Retina (tissue), 1 donor: ENCODE results near the gene AFF2.
A peak's percentile ranks its signal among the peaks of the same experiment; 100 is the strongest.

Source experiments
- DNase-seq: peaks from one replicate; pipeline ENCODE4 v3.0.0-alpha.2; 2016

The AFF2 gene

GRCh38 chrX:148500423-148501385 is at the start of gene AFF2:
AFF2 (plus strand) TSS chrX:148500617; CDS start chrX:148501098, 481 bp downstream.
- DNase-seq: peak; percentile 77

GRCh38 chrX:148457279-148457678 is 43.1 kb upstream of the AFF2 start:
- DNase-seq: no peak

GRCh38 chrX:148459343-148459742 is 41.1 kb upstream of the AFF2 start:
- DNase-seq: no peak

- no peak for DNase-seq
Measured at GRCh38 chrX:148466292-148466691, 34.1 kb upstream of the AFF2 start.

GRCh38 chrX:148470324-148470723 is 30.1 kb upstream of the AFF2 start:
- no peak for DNase-seq

- no peak for DNase-seq
Measured at GRCh38 chrX:148474030-148474429, 26.4 kb upstream of the AFF2 start.

- DNase-seq: no peak
Measured at GRCh38 chrX:148492057-148492456, 8.4 kb upstream of the AFF2 start.

GRCh38 chrX:148495176-148495575 is 5.2 kb upstream of the AFF2 start:
- DNase-seq: no peak

GRCh38 chrX:148498067-148498466 is 2.4 kb upstream of the AFF2 start:
- DNase-seq: no peak

- no peak for DNase-seq
Measured at GRCh38 chrX:148499638-148500422, 587 bp upstream of the AFF2 start.

GRCh38 chrX:148501386-148502066 is 1.1 kb downstream of the AFF2 start:
- DNase-seq: peak; percentile 27

- DNase-seq: peak; percentile 47
Measured at GRCh38 chrX:148504506-148504905, 4.1 kb downstream of the AFF2 start.

GRCh38 chrX:148507418-148507817 is 7.0 kb downstream of the AFF2 start:
- DNase-seq: no peak

- DNase-seq: no peak
Measured at GRCh38 chrX:148512453-148512852, 12.0 kb downstream of the AFF2 start.

GRCh38 chrX:148513661-148514060 is 13.2 kb downstream of the AFF2 start:
- DNase-seq: no peak

GRCh38 chrX:148517176-148517575 is 16.8 kb downstream of the AFF2 start:
- no peak for DNase-seq

- DNase-seq: no peak
Measured at GRCh38 chrX:148522006-148522405, 21.6 kb downstream of the AFF2 start.

GRCh38 chrX:148523303-148524080 is 23.1 kb downstream of the AFF2 start:
- DNase-seq: no peak

GRCh38 chrX:148530464-148531077 is 30.2 kb downstream of the AFF2 start:
- no peak for DNase-seq

GRCh38 chrX:148534291-148534690 is 33.9 kb downstream of the AFF2 start:
- no peak for DNase-seq

- DNase-seq: no peak
Measured at GRCh38 chrX:148535639-148536038, 35.2 kb downstream of the AFF2 start.

- DNase-seq: no peak
Measured at GRCh38 chrX:148536961-148537360, 36.5 kb downstream of the AFF2 start.
